Measurements from ENCODE around the gene NACA. TPM values are rescaled to one million over a fixed set of nuclear protein-coding genes. Genes with fewer than 3 reads are reported as not detected.

Gene NACA
- total RNA-seq, 1 donor from 2014 or later, result 673 TPM

GRCh38 chr12:56723352-56723751 is 1.7 kb downstream of the NACA start:
- intact Hi-C loops (cut with DNase I), result no loop called here
- Histone ChIP-seq H3K36me3 (peaks cover 34% of the 10 kb centered on the region), H3K4me3 (peak overlapping the region; percentile 87), H3K9me3 (no peaks in the 10 kb centered on the region), H3K4me1 (peaks cover 60% of the 10 kb centered on the region), H3K27me3 (ENCODE audit: low read depth) (no peaks in the 10 kb centered on the region), H3K27ac (no peak overlapping the region)
- ATAC-seq, result no peak
- TF ChIP-seq, protein P1, sequence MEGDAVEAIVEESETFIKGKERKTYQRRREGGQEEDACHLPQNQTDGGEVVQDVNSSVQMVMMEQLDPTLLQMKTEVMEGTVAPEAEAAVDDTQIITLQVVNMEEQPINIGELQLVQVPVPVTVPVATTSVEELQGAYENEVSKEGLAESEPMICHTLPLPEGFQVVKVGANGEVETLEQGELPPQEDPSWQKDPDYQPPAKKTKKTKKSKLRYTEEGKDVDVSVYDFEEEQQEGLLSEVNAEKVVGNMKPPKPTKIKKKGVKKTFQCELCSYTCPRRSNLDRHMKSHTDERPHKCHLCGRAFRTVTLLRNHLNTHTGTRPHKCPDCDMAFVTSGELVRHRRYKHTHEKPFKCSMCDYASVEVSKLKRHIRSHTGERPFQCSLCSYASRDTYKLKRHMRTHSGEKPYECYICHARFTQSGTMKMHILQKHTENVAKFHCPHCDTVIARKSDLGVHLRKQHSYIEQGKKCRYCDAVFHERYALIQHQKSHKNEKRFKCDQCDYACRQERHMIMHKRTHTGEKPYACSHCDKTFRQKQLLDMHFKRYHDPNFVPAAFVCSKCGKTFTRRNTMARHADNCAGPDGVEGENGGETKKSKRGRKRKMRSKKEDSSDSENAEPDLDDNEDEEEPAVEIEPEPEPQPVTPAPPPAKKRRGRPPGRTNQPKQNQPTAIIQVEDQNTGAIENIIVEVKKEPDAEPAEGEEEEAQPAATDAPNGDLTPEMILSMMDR (IDR thresholded peaks at IDR 0.05), result no peak
- DNase-seq, result no peak

DNA sequence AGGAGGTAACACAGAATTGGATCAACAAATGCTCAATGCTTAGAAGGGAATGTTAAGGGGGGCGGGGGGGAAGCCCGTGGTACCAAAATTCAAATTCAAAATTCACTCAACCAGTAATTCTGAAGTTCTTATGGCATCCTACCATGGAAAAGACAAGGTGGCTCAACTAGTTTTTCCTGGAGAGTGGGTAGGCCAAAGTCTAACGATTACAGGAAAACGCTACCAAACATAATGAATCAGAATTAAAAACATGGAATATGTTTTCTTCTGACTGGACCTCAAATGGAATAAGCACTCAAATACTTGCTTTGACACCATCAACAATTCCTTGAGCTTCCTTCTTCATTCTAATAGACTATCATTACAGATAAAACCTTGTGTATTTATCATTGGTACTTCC is 2.3 kb downstream of the NACA start:
- ATAC-seq, result no peak
- H3K9me3 ChIP-seq, result no peaks in the 10 kb centered on the region

DNA sequence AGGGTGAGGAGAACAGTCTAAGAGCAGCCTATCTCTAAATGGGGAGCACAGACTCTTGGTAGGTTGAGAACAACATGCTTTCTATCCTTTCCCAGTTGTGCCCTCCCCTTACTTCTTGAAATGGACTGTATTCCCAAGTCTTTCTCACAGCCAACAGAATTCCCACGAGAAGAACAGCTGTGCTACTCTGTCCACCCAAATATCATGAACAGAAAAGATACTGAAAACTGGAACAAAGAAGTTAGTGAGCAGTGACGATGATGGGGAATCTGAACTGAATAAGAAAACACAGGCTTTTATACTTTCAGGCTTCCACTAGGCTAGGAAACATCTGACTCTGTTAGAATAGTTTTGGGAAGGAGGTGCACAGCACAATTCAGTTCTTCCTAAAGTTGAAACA is 3.4 kb downstream of the NACA start:
- Histone ChIP-seq H3K36me3 (peaks cover 34% of the 10 kb centered on the region), H3K4me1 (peaks cover 60% of the 10 kb centered on the region), H3K27ac (no peak overlapping the region), H3K27me3 (ENCODE audit: low read depth) (no peaks in the 10 kb centered on the region), H3K4me3 (peak overlapping the region; percentile 87), H3K9me3 (no peaks in the 10 kb centered on the region)
- ATAC-seq (no peak), DNase-seq (no peak)
- TF ChIP-seq, protein P1 (IDR thresholded peaks at IDR 0.05), result no peak
- intact Hi-C loops (cut with DNase I), result no loop called here

More for the DNA sequence above, 2.3 kb downstream of the NACA start:
- Histone ChIP-seq H3K36me3 (peaks cover 34% of the 10 kb centered on the region), H3K4me3 (peak overlapping the region; percentile 87), H3K27me3 (ENCODE audit: low read depth) (no peaks in the 10 kb centered on the region), H3K4me1 (peaks cover 60% of the 10 kb centered on the region), H3K27ac (no peak overlapping the region)
- TF ChIP-seq, protein P1 (IDR thresholded peaks at IDR 0.05), result no peak
- intact Hi-C loops (cut with DNase I), result no loop called here
- DNase-seq, result no peak

- intact Hi-C loops (cut with DNase I), result no loop called here
- Histone ChIP-seq H3K9me3 (no peaks in the 10 kb centered on the region), H3K36me3 (peaks cover 38% of the 10 kb centered on the region), H3K27me3 (ENCODE audit: low read depth) (no peaks in the 10 kb centered on the region), H3K4me1 (peaks cover 60% of the 10 kb centered on the region), H3K27ac (no peak overlapping the region), H3K4me3 (peak overlapping the region; percentile 87)
- TF ChIP-seq, protein P1 (IDR thresholded peaks at IDR 0.05), result no peak
- DNase-seq (no peak), ATAC-seq (no peak)
These were observed 3.9 kb downstream of the NACA start for GRCh38 chr12:56721216-56721615.

- Histone ChIP-seq H3K27me3 (ENCODE audit: low read depth) (no peaks in the 10 kb centered on the region), H3K4me3 (no peak overlapping the region), H3K9me3 (no peaks in the 10 kb centered on the region), H3K36me3 (peaks cover 42% of the 10 kb centered on the region), H3K27ac (no peak overlapping the region), H3K4me1 (peaks cover 56% of the 10 kb centered on the region)
- TF ChIP-seq, protein P1 (IDR thresholded peaks at IDR 0.05), result no peak
- intact Hi-C loops (cut with DNase I), result no loop called here
- ATAC-seq (no peak), DNase-seq (no peak)
These were observed 4.4 kb downstream of the NACA start for GRCh38 chr12:56720731-56721151.

GRCh38 chr12:56719056-56719455 is 6.0 kb downstream of the NACA start:
- H3K27ac ChIP-seq, result peak overlapping the region; percentile 6
- H3K4me3 ChIP-seq, result no peak overlapping the region
- no peaks in the 10 kb centered on the region for H3K27me3 ChIP-seq (ENCODE audit: low read depth)
- no peaks in the 10 kb centered on the region for H3K9me3 ChIP-seq
- TF ChIP-seq, protein P1 (IDR thresholded peaks at IDR 0.05), result no peak
- peaks cover 59% of the 10 kb centered on the region for H3K36me3 ChIP-seq
- intact Hi-C loops (cut with DNase I), result no loop called here
- DNase-seq, result no peak
- no peak for ATAC-seq
- peaks cover 53% of the 10 kb centered on the region for H3K4me1 ChIP-seq

Data from lower lobe of right lung (tissue), 2 donors.